Spleen (tissue), 11 donors: ENCODE data around the gene ANKRD13B. TPM values are rescaled to one million over a fixed set of nuclear protein-coding genes. Genes with fewer than 3 reads are reported as not detected.
"Not testable (repeated sequence)": the region's sequence is repeated elsewhere in the genome, so short reads cannot be mapped to it uniquely, and the experiment has no call there.

Experiments used
- DNase-seq: peaks from one replicate; pipeline ENCODE4 v3.0.0-alpha.2; 2020
- H3K27ac ChIP-seq, 8 donors: fragments of 200-600 bp; sonication (generic) in 7 of 8; 1 replicate in 4 of 8; 2 replicates in 4 of 8; pipeline versions ENCODE4 v1.5.0 to v1.8.0; 2016 to 2021; ENCODE audit warnings: inconsistent platforms in 4 of 8, mild to moderate bottlenecking in 4 of 8, moderate library complexity in 1 of 8
- H3K27me3 ChIP-seq, 7 donors: fragments of 200-600 bp; sonication (generic) in 6 of 7; replicated peaks in 1 of 7; 1 replicate in 4 of 7; 2 replicates in 3 of 7; pipeline versions ENCODE4 v1.5.0 to v1.8.0; 2016 to 2021; ENCODE audit warnings: inconsistent platforms in 3 of 7, mild to moderate bottlenecking in 1 of 7
- H3K36me3 ChIP-seq, 6 donors: fragments of 200-600 bp; sonication (generic) in 5 of 6; 1 replicate in 4 of 6; 2 replicates in 2 of 6; pipeline versions ENCODE4 v1.5.0 to v1.8.0; 2016 to 2021; ENCODE audit warnings: inconsistent platforms in 2 of 6
- H3K4me1 ChIP-seq, 6 donors: fragments of 200-600 bp; sonication (generic) in 5 of 6; 1 replicate in 3 of 6; 2 replicates in 3 of 6; pipeline versions ENCODE4 v1.5.0 to v1.8.0; 2016 to 2021; ENCODE audit warnings: inconsistent platforms in 3 of 6
- H3K4me3 ChIP-seq, 8 donors: fragments of 200-600 bp; sonication (generic) in 7 of 8; 1 replicate in 4 of 8; 2 replicates in 4 of 8; pipeline versions ENCODE4 v1.5.0 to v1.8.0; 2016 to 2021; ENCODE audit warnings: inconsistent platforms in 4 of 8, mild to moderate bottlenecking in 4 of 8, moderate library complexity in 2 of 8
- H3K9me3 ChIP-seq, 8 donors: fragments of 200-600 bp; sonication (generic) in 7 of 8; 1 replicate in 4 of 8; 2 replicates in 4 of 8; pipeline versions ENCODE4 v1.5.0 to v1.8.0; 2016 to 2021; ENCODE audit warnings: inconsistent platforms in 4 of 8
- CTCF ChIP-seq, 11 experiments: fragments of 200-600 bp in 7 of 11; fragments of 450-650 bp in 4 of 11; sonication (generic) in 4 of 11; IDR thresholded peaks in 8 of 11; conservative IDR thresholded peaks in 3 of 11; 1 replicate in 7 of 11; 2 replicates in 4 of 11; pipeline versions ENCODE4 v1.4.0 to v1.8.0; 2016 to 2021; ENCODE audit warnings: antibody characterized with exemption in 11 of 11, inconsistent platforms in 4 of 11, mild to moderate bottlenecking in 1 of 11
- POLR2A ChIP-seq, 3 donors: fragments of 450-650 bp; IDR thresholded peaks; one replicate each; pipeline ENCODE4 v1.5.1; 2017; ENCODE audit warnings: antibody characterized with exemption in 3 of 3, mild to moderate bottlenecking in 1 of 3
- POLR2AphosphoS5 ChIP-seq, 3 donors: sonication (generic); formaldehyde crosslinking; IDR thresholded peaks; one replicate each; pipeline ENCODE4 v1.5.1; 2017; ENCODE audit warnings: antibody characterized with exemption in 3 of 3
- WGBS, 5 donors: extraction: QIAGEN DNeasy Blood & Tissue Kit in 3 of 5; methylation state at CpG; one replicate each; pipeline versions ENCODE4 v1.1.5 to v1.1.7; 2013 to 2018; 5-methylcytosine and 5-hydroxymethylcytosine counted together
- intact Hi-C: fragments of 100-400 bp; cut with DNase I; formaldehyde crosslinking; loops from one replicate; pipeline ENCODE4 v1.15.0; 2023; ENCODE audit warnings: low total_unique reads
- polyA plus RNA-seq, 3 donors: library from polyadenylated mRNA; stranded (reverse); fragments of 200-250 nt; gene quantifications; one replicate each; pipeline ENCODE4 v1.2.1, GENCODE V29; 2013
- total RNA-seq, 7 donors: library from RNA; depleted of rRNA in 3 of 7; stranded (reverse); fragments of >200 nt in 3 of 7; fragmentation: NEBNext Ultra II Directional in 4 of 7; extraction: Animal tissue kit (Norgen Biotek cat#: 25700) in 4 of 7; gene quantifications; one replicate each; pipeline versions ENCODE4 v1.1.0 to v1.2.1, GENCODE V29; 2016 to 2021
- donor health status: healthy with polysubstance abuse.
- donor health status: DM: no; HTN: no; CAD: no; lungs with moderate emphysema.
- donor health status: DM: no; HTN: no; CAD: no.
- donor health status: Bipolar disorder and iron deficiency.
- donor health status: healthy.
- donor health status: DM: no; HTN: no; CAD: no.
- donor health status: DM: yes; HTN: yes; CAD: no.

ANKRD13B gene
- total and polyA plus RNA-seq, 10 donors: 0.85 to 5.5 (median 2.5) TPM

DNA sequence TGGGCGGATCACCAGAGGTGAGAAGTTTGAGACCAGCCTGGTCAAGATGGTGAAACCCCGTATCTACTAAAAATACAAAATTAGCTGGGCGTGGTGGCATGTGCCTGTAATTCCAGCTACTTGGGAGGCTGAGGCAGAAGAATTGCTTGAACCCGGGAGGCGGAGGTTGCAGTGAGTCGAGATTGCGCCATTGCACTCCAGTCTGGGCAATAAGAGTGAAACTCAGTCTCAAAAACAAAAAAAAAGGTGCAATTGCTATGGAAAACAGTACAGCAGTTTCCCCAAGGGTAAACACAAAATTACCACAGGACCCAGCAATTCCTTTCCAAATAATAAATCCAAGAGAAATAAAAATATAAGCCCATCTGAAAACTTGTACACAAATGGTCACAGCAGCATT is 59.0 kb downstream of the ANKRD13B start:
- H3K27me3 ChIP-seq, H3K4me3 ChIP-seq, intact Hi-C loops, DNase-seq, H3K27ac ChIP-seq, H3K9me3 ChIP-seq, H3K4me1 ChIP-seq: not testable (repeated sequence)
- H3K36me3 ChIP-seq: peaks cover 0 to 100% (median 68%) of the 10 kb centered on the region in 6 donors
- peak in 1 of 3 donors; percentile 10 for TF ChIP-seq POLR2AphosphoS5 (IDR thresholded peaks at IDR 0.05)
- WGBS, 5 donors: 95 to 99% (median 97%) methylated on average over 7 of the region's 7 CpGs

GRCh38 chr17:29652976-29653375 is 60.0 kb downstream of the ANKRD13B start:
- TF ChIP-seq POLR2A (IDR thresholded peaks at IDR 0.05): no peak
- TF ChIP-seq CTCF (IDR thresholded peaks at IDR 0.05 in 8 of 11, conservative IDR thresholded peaks at IDR 0.05 in 3 of 11): no peak
- TF ChIP-seq POLR2AphosphoS5 (IDR thresholded peaks at IDR 0.05): no peak
- Histone ChIP-seq H3K27me3 (no peaks in the 10 kb centered on the region), H3K4me1 (no peaks in the 10 kb centered on the region), H3K36me3 (peaks cover 0 to 100% (median 61%) of the 10 kb centered on the region in 6 donors), H3K9me3 (no peaks in the 10 kb centered on the region), H3K27ac (no peak overlapping the region), H3K4me3 (no peak overlapping the region)
- no peak for DNase-seq
- intact Hi-C loops: no loop called here

GRCh38 chr17:29653995-29654714 is 61.2 kb downstream of the ANKRD13B start:
- Histone ChIP-seq H3K27ac (no peak overlapping the region), H3K27me3 (no peaks in the 10 kb centered on the region), H3K9me3 (no peaks in the 10 kb centered on the region), H3K36me3 (peaks cover 0 to 100% (median 55%) of the 10 kb centered on the region in 6 donors), H3K4me1 (peaks cover 0 to 3% (median 0%) of the 10 kb centered on the region in 6 donors), H3K4me3 (no peak overlapping the region)
- WGBS, 5 donors: 75 to 93% (median 81%) methylated on average over 1 of the region's 1 CpG
- DNase-seq: no peak
- intact Hi-C loops: no loop called here
- TF ChIP-seq POLR2A (IDR thresholded peaks at IDR 0.05) (no peak), CTCF (IDR thresholded peaks at IDR 0.05 in 8 of 11, conservative IDR thresholded peaks at IDR 0.05 in 3 of 11) (no peak), POLR2AphosphoS5 (IDR thresholded peaks at IDR 0.05) (no peak)

DNA sequence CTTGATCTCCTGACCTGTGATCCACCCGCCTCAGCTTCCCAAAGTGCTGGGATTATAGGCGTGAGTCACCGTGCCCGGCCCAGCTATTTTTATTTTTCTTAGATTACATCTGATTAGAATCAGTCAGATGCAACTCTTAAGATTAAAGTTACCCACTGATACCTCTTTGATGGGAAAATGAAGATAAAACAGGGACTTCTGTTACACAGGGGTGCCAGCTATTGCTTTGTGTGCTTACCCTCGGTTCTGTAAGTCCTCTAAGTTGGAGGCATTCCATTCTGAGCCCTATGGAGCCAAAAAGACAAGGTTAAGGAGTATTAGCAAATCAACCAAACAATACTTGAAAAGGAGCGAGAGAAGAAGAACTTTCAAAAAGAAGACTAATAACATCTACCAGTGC is 62.4 kb downstream of the ANKRD13B start:
- WGBS, 5 donors: 95 to 98% (median 97%) methylated on average over 6 of the region's 6 CpGs
- Histone ChIP-seq H3K27ac (no peak overlapping the region), H3K27me3 (no peaks in the 10 kb centered on the region), H3K36me3 (peaks cover 0 to 100% (median 52%) of the 10 kb centered on the region in 6 donors), H3K4me1 (peaks cover 0 to 10% (median 0%) of the 10 kb centered on the region in 6 donors), H3K4me3 (no peak overlapping the region), H3K9me3 (no peaks in the 10 kb centered on the region)
- intact Hi-C loops: no loop called here
- TF ChIP-seq POLR2AphosphoS5 (IDR thresholded peaks at IDR 0.05): no peak
- no peak for TF ChIP-seq CTCF (IDR thresholded peaks at IDR 0.05 in 8 of 11, conservative IDR thresholded peaks at IDR 0.05 in 3 of 11)
- TF ChIP-seq POLR2A (IDR thresholded peaks at IDR 0.05): no peak
- DNase-seq: no peak
